Neural cell (in vitro differentiated cells): ENCODE results near the gene IMPACT. TPM values are rescaled to one million over a fixed set of nuclear protein-coding genes. Genes with fewer than 3 reads are reported as not detected.

Source experiments
- H2AFZ ChIP-seq: fragments of 200-600, 300-800 bp; sonication (generic), shearing (Covaris generic); 2 replicates; pipeline ENCODE4 v1.6.0; 2014; ENCODE audit warnings: low read depth, mild to moderate bottlenecking, antibody characterized with exemption, low read length, moderate library complexity
- H3F3A ChIP-seq: fragments of 200-600 bp; shearing (Covaris generic); 2 replicates; pipeline ENCODE4 v1.6.1; 2016; ENCODE audit warnings: mild to moderate bottlenecking, moderate library complexity, mixed read lengths, antibody characterized with exemption, low read length; ENCODE audit not compliant: insufficient read depth, poor library complexity, severe bottlenecking
- H3K27ac ChIP-seq: fragments of 200-600, 300-800 bp; sonication (generic), shearing (Covaris generic); 2 replicates; pipeline ENCODE4 v1.5.1; 2014; ENCODE audit warnings: mild to moderate bottlenecking, low read length, moderate library complexity
- H3K27me3 ChIP-seq: fragments of 300-800, 200-600 bp; sonication (generic), shearing (Covaris generic); 2 replicates; pipeline ENCODE4 v1.6.0; 2014; ENCODE audit warnings: mild to moderate bottlenecking, low read depth, low read length, moderate library complexity; ENCODE audit not compliant: insufficient read depth
- H3K36me3 ChIP-seq: fragments of 300-800, 200-600 bp; sonication (generic), shearing (Covaris generic); 2 replicates; pipeline ENCODE4 v1.5.1; 2014; ENCODE audit warnings: mild to moderate bottlenecking, antibody characterized with exemption, low read length, moderate library complexity; ENCODE audit not compliant: insufficient read depth
- H3K4me2 ChIP-seq: fragments of 300-800, 200-600 bp; sonication (generic), shearing (Covaris generic); 2 replicates; pipeline ENCODE4 v1.6.0; 2014; ENCODE audit warnings: mild to moderate bottlenecking, low read length
- H3K4me3 ChIP-seq: fragments of 300-800, 200-600 bp; sonication (generic), shearing (Covaris generic); 2 replicates; pipeline ENCODE4 v1.5.1; 2014; ENCODE audit warnings: mild to moderate bottlenecking, low read length, moderate library complexity
- H3K79me2 ChIP-seq: fragments of 200-600 bp; shearing (Covaris generic); replicated peaks from 2 replicates; pipeline ENCODE4 v1.6.0; 2014; ENCODE audit warnings: mild to moderate bottlenecking, low read length, moderate library complexity; ENCODE audit not compliant: insufficient read depth
- H3K9ac ChIP-seq: fragments of 300-800, 200-600 bp; sonication (generic), shearing (Covaris generic); 2 replicates; pipeline ENCODE4 v1.6.1; 2016; ENCODE audit warnings: mild to moderate bottlenecking, low read length, mixed read lengths
- H3K9me2 ChIP-seq: fragments of 200-600 bp; shearing (Covaris generic); 2 replicates; pipeline ENCODE4 v1.6.1; 2016; ENCODE audit warnings: mild to moderate bottlenecking, low read length, mixed read lengths; ENCODE audit not compliant: insufficient read depth
- H3K9me3 ChIP-seq: fragments of 200-600, 300-800 bp; sonication (generic), shearing (Covaris generic); 2 replicates; pipeline ENCODE4 v1.6.1; 2016; ENCODE audit warnings: mild to moderate bottlenecking, mixed run types, low read length, moderate library complexity, mixed read lengths
- H4K20me1 ChIP-seq: fragments of 200-600 bp; shearing (Covaris generic); 2 replicates; pipeline ENCODE4 v1.6.1; 2016; ENCODE audit warnings: mild to moderate bottlenecking, mixed run types; ENCODE audit not compliant: insufficient read depth
- EP300 ChIP-seq: fragments of 450-650 bp; conservative IDR thresholded peaks from 2 replicates; pipeline ENCODE4 v1.6.1; 2014; ENCODE audit warnings: antibody characterized with exemption, mild to moderate bottlenecking, moderate library complexity; ENCODE audit not compliant: poor library complexity, severe bottlenecking
- EZH2 ChIP-seq: fragments of 200-600, 300-800 bp; shearing (Covaris generic), sonication (generic); IDR thresholded peaks from 2 replicates; pipeline ENCODE4 v1.6.1; 2014; ENCODE audit warnings: antibody characterized with exemption, low read length, borderline replicate concordance, mild to moderate bottlenecking; ENCODE audit not compliant: insufficient read depth, poor library complexity, severe bottlenecking
- MXI1 ChIP-seq: fragments of 450-650 bp; conservative IDR thresholded peaks from 2 replicates; pipeline ENCODE4 v1.6.1; 2014; ENCODE audit warnings: antibody characterized with exemption, mild to moderate bottlenecking; ENCODE audit not compliant: poor library complexity, severe bottlenecking
- POLR2AphosphoS5 ChIP-seq: IDR thresholded peaks from 2 replicates; pipeline ENCODE4 v1.6.1; 2012
- RAD21 ChIP-seq: fragments of 450-650 bp; conservative IDR thresholded peaks from 2 replicates; pipeline ENCODE4 v1.6.1; 2014; ENCODE audit warnings: antibody characterized with exemption, mild to moderate bottlenecking, moderate library complexity
- REST ChIP-seq: IDR thresholded peaks from 2 replicates; pipeline ENCODE4 v1.6.1; 2012; ENCODE audit warnings: borderline replicate concordance
- SMC3 ChIP-seq: fragments of 450-650 bp; conservative IDR thresholded peaks from 2 replicates; pipeline ENCODE4 v1.6.1; 2014; ENCODE audit warnings: antibody characterized with exemption, mild to moderate bottlenecking, moderate library complexity; ENCODE audit not compliant: poor library complexity
- TAF1 ChIP-seq: IDR thresholded peaks from 2 replicates; pipeline ENCODE4 v1.6.1; 2012; ENCODE audit warnings: low read depth
- polyA plus RNA-seq: library from polyadenylated mRNA; depleted of rRNA; stranded (reverse); fragments of >200 nt; gene quantifications from 2 replicates; pipeline ENCODE4 v1.2.3, GENCODE V29; 2014
- TF ChIP-seq, protein P1 (sequence below): fragments of 450-650 bp; IDR thresholded peaks from 2 replicates; pipeline ENCODE4 v1.5.1; 2014; ENCODE audit warnings: antibody characterized with exemption, mild to moderate bottlenecking, moderate library complexity; ENCODE audit not compliant: poor library complexity, severe bottlenecking

Gene IMPACT
- polyA plus RNA-seq, 1 donor from 2014 or later: 31.1 TPM

DNA sequence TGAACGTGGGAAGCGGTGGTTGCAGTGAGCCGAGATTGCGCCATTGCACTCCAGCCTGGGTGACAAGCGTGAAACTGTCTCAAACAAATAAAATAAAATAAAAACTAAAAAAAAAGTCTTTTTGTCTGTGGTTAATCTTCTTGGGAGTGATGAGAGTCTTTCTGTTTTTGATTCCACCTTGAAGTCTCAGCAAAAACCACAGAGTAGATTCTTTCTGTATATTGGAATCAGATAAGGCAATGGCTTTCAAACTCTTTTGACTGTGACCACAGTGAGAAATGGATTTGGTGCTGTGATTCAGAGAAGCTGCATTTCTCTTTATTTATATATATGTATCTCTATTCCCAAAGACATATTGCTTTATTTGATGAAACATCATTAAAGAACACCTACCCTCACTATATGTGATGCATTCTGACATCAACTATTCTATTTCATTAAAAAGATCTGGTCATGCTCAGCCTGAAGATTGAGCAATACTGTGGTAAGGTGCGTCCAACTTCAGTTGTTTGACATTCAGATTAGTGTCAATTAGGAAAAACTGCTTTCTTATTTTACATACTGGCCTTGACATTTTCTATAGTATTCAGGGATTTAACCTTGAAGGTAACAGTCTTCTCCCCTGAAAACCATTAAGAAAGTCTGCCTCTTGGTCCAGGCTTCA, 49.6 kb downstream of the IMPACT start:
- H3K9ac ChIP-seq: no peak overlapping the region
- no peaks in the 10 kb centered on the region for H3K36me3 ChIP-seq
- H3K27me3 ChIP-seq: no peaks in the 10 kb centered on the region
- no peak overlapping the region for H3K27ac ChIP-seq
- H3F3A ChIP-seq: no peaks in the 10 kb centered on the region
- no peaks in the 10 kb centered on the region for H3K9me2 ChIP-seq
- H4K20me1 ChIP-seq: no peaks in the 10 kb centered on the region
- H3K79me2 ChIP-seq: no peaks in the 10 kb centered on the region
- no peak overlapping the region for H3K4me2 ChIP-seq
- TF ChIP-seq, protein P1, sequence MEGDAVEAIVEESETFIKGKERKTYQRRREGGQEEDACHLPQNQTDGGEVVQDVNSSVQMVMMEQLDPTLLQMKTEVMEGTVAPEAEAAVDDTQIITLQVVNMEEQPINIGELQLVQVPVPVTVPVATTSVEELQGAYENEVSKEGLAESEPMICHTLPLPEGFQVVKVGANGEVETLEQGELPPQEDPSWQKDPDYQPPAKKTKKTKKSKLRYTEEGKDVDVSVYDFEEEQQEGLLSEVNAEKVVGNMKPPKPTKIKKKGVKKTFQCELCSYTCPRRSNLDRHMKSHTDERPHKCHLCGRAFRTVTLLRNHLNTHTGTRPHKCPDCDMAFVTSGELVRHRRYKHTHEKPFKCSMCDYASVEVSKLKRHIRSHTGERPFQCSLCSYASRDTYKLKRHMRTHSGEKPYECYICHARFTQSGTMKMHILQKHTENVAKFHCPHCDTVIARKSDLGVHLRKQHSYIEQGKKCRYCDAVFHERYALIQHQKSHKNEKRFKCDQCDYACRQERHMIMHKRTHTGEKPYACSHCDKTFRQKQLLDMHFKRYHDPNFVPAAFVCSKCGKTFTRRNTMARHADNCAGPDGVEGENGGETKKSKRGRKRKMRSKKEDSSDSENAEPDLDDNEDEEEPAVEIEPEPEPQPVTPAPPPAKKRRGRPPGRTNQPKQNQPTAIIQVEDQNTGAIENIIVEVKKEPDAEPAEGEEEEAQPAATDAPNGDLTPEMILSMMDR: no peak
- no peak for TF ChIP-seq RAD21
- no peaks in the 10 kb centered on the region for H3K9me3 ChIP-seq
- no peak overlapping the region for H3K4me3 ChIP-seq
- H2AFZ ChIP-seq: no peak overlapping the region

GRCh38 chr18:24479371-24479770, 52.9 kb downstream of the IMPACT start:
- Histone ChIP-seq H3K79me2 (no peaks in the 10 kb centered on the region), H3K9me3 (no peaks in the 10 kb centered on the region), H2AFZ (no peak overlapping the region), H3K27ac (no peak overlapping the region), H3K9ac (no peak overlapping the region), H3K9me2 (no peaks in the 10 kb centered on the region), H3K27me3 (no peaks in the 10 kb centered on the region), H3K4me3 (no peak overlapping the region), H4K20me1 (no peaks in the 10 kb centered on the region), H3K4me2 (no peak overlapping the region), H3K36me3 (no peaks in the 10 kb centered on the region), H3F3A (no peaks in the 10 kb centered on the region)
- TF ChIP-seq, protein P1: no peak
- no peak for TF ChIP-seq RAD21
- no peak for TF ChIP-seq REST
- no peak for TF ChIP-seq MXI1
- TF ChIP-seq EP300: no peak
- TF ChIP-seq SMC3: no peak
- no peak for TF ChIP-seq POLR2AphosphoS5
- TF ChIP-seq EZH2: no peak
- TF ChIP-seq TAF1: no peak
